Tongue (tissue), 2 donors: ENCODE results near the gene ACKR4. TPM values are rescaled to one million over a fixed set of nuclear protein-coding genes. Genes with fewer than 3 reads are reported as not detected.
"Not testable (repeated sequence)": the region's sequence is repeated elsewhere in the genome, so short reads cannot be mapped to it uniquely, and the experiment has no call there.

ENCODE experiments used
- DNase-seq: peaks from one replicate; pipeline ENCODE4 v3.0.0-alpha.2; 2015
- total RNA-seq: library from RNA; depleted of rRNA; stranded (reverse); fragments of >200 nt; gene quantifications from one replicate; pipeline ENCODE4 v1.2.3, GENCODE V29; 2014

Gene ACKR4
- total RNA-seq = 6.6 TPM

DNA sequence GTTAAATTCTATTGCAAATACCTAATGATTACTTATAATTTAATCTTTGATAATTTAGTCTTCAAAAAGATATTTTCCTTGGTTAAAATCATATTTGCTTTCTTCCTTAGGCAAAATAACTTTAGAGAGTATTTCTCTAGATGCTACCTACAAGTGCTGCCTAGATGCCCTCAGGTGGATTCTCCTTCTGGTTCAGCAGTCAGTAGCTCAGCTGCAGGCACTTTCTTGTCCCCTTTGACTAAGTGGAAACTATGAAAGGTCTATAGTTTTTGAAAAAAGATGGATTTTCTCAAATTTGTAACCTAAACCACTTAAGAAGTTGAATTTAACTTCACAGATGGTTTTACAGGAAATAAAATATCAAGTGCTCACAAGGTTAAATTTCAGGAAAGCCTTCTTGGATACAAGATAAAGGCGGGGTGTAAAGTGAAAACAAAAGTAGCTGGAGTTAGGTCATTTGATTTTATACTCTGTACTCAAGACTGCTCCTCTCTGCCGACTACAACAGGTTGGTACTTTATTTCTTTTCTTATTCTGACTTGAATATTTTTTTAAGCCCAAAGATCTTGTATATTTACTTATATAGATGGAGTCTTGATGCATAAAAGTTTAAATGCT, at the start of gene ACKR4:
Gene ACKR4 (plus strand): TSS at position 455 of the 618 bp plus-strand sequence. CDS start 3,128 bp downstream, outside the sequence.
- no peak for DNase-seq

- DNase-seq = no peak
Observed at GRCh38 chr3:132549169-132549568, 47.9 kb upstream of the ACKR4 start.

DNA sequence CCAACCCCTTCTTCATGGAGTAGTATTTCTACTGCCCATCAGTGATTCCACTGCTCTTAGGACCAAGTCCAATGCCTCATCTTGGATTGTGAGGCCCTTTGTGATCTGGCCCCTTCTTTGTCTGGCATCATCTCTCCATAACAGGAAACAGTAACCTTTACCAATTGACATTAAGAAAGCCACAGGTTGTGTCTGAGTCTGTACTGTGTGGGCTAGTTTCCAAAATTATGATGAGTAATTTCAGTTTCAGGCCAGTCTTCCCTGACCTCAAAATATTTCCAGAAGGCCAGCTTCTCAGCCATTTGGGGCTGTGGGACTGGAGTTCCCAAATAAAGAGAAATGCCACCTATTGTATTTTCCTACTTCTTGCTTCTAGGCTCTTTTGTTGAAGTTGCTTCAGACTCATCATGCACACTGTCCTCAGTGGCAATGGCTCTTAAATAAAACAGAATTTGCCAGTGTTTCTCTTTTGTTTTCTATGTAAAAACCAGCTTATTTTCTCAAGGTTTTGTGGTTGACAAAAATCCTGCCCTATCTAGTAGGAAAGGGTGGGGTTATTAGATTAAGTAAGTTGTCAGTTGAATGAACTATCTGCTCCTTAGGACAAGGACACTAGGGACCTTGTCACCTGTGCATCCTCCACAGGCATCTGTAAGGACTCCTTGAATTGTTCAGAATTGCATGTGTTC, 47.0 kb upstream of the ACKR4 start:
- no peak for DNase-seq

DNA sequence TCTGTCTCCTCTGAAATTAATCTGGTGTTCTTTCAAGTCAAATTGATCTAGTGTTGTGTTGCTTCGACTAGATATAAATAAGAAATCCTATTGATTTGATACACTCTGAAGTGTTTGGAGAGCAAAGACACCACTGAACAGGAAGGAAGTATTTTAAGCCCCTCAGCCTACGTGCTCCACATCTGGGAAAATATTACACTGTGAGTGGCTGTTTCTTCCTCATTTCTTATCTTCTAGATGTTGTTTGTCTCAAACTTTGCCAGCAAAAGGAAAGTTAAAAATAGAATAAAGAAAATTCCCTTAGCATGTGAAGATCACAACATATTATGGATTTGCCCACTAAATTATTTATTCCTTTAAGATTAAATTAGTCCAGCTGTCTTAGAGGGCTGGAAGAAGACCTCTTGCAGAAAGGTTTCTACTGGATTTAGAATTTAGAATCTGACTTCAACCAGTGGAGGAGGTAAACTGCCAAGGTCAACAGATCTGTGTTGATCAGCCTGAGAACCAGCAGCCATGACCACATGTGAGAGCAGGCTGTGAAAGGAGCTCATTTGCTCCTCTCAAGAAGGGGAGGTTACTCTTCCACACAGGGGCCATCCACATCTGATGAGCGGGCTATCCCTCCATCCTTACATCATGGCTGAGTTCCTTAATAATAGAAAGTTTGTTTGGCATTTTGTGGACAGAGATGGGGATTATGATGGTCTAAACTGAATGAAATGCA, 46.3 kb upstream of the ACKR4 start:
- DNase-seq = no peak

GRCh38 chr3:132553826-132554225, 43.2 kb upstream of the ACKR4 start:
- peak; percentile 60 for DNase-seq

DNA sequence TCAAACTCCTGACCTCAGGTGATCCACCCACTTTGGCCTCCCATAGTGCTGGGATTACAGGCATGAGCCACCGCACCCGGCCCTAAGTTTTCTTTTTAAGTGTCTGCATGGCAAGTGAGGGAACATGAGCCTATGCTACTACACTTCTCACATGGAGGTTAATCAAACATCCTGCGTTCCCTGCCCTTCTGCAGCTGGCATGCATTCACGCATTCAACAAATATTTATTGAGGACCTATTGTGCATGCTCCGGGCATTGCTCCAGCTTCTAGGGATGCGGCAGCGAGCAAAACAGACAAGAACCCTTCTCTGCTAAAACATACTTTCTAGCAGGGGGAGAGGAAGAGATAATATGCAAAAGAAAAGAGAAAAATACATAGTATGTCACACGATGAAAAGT, 42.6 kb upstream of the ACKR4 start:
- DNase-seq = no peak

- DNase-seq = no peak
Observed at GRCh38 chr3:132555306-132556035, 41.6 kb upstream of the ACKR4 start.

DNA sequence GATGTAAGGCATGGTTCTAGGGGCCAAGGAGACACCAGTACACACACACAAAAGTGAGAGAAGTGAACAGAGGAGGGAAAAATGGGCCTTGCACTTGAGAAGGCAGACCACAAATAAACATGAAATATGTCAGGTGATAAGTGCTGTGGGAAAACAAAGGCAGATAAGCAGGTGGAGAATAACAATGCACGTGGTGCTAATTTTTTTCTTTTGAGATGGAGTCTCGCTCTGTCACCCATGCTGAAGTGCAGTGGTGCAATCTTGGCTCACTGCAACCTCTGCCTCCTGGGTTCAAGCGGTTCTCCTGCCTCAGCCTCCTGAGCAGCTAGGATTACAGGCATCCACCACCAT, 41.1 kb upstream of the ACKR4 start:
- not testable (repeated sequence) for DNase-seq

DNA sequence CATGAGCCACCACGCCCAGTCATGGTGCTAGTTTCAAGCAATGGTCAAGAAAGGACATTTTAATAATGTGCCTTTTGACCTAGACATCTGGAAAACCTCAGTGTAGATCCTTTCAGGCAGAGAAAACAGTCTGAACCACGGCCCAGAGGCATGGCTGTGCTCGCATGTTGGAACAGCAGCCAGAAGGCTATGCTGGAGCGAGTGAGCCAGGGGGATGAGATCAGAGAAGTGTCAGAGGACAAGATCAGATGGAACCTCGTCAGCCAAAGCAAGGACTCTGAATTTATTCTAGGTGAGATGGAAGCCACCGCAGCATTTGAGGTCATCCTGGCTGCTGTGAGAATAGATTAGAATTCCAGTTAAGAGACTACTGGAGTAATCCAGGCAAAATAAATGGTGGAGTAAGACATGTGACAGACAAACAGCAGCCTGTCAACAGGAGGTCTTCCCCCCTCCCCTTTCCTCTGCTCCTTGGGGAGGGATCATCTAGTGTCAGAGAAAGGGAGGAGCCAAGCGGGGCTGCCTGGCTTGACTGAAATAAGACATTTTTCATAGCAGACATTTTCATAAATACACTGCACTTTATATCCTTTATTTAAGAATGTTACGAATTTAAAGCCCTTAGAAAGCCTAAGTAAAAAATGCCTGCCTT, 40.4 kb upstream of the ACKR4 start:
- peak; percentile 54 for DNase-seq

DNA sequence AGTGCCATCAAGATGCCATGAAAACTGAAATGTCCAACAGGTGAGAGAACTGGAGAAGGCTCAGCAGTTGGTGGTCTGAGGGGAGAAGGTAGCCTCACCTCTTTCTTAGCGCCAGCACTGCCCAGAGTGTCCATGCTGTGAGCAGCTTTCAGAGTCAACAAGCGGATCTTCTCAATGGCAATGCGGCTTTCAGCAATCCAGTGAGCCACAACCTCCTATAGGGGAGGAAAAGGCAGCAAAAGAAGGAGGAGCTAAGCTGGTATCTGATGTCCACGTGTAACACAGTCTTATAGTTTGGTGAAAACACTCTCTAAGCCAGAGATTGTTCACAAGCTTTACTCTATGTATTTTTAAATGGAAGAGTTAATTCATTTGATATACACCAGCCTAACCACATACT, 36.1 kb upstream of the ACKR4 start:
- DNase-seq = no peak

- DNase-seq = no peak
Observed at GRCh38 chr3:132563420-132564069, 33.5 kb upstream of the ACKR4 start.

GRCh38 chr3:132564070-132564465, 33.0 kb upstream of the ACKR4 start:
- no peak for DNase-seq

DNA sequence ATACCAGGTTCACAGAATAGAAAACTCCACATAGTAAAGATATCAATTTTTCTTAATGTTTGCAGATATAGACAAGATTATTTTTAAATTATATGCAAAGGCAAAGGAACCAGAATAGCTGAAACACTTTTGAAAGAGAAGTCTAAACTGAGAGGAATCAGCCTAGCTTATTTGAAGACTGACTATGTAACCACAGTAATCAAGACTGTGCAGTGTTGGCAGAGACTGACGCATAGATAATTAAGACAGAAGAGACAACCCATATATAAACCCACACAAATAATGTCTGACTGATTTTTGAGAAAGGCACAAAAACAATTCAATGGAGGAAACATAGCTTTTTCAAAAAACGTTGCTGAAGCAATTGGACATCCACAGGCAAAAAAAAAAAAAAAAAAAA, 28.6 kb upstream of the ACKR4 start:
- DNase-seq = no peak

DNA sequence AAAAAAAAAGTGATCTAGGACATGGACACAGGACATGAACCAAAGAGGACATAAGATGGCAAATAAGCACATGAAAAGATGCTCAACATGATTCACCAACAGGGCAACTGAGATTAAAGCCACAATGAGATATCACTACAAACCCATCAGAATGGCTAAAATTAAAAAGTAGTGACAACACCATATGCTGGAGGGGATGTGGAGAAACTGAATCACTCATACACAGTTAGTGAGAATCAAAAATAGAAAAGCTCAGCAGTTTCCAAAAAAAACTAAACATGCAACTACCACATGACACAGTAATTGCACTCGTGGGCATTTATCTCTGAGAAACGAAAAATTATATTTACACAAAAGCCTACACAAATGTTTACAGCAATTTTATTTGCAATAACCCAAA, 27.9 kb upstream of the ACKR4 start:
- DNase-seq = peak; percentile 24

DNA sequence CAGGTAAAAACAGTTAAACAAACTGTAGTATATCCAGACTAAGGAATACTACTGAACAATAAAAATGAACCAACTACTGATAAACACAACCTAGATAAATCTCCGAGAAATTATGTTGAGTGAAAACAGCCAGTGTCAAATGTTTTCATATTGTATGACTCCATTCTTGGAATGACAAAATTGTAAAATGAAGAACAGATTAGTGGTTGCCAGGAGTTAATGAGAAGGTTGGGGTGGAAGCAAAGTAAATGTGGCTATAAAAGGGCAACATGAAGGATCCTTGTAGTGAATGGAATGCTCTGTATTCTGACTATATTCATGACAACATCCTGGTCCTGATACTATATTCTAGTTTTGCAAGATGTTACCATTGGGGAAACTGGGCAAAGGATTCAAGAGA, 27.5 kb upstream of the ACKR4 start:
- no peak for DNase-seq

GRCh38 chr3:132570016-132570415, 27.1 kb upstream of the ACKR4 start:
- DNase-seq = peak; percentile 45

DNA sequence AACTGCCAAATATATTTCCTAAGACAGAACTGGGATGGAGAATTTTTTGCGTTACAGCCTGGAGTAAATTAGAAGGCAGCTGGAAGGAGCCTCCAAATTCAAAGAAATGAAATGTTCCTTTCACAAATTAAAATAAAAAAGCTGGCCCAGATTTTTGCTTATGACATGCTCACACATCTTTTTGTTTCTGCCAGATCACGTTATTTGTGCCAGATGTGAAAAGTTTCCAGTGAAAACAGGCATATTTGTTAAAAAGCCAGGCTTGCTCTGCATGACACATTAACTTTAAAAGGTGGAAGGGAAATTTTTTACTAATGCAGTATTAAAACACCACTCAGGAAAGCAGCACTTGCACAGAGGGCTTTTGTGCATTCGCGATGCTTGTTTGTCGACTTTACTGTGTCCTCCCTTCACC, 23.3 kb upstream of the ACKR4 start:
- peak; percentile 77 for DNase-seq

- no peak for DNase-seq
Observed at GRCh38 chr3:132587401-132587800, 9.7 kb upstream of the ACKR4 start.

DNA sequence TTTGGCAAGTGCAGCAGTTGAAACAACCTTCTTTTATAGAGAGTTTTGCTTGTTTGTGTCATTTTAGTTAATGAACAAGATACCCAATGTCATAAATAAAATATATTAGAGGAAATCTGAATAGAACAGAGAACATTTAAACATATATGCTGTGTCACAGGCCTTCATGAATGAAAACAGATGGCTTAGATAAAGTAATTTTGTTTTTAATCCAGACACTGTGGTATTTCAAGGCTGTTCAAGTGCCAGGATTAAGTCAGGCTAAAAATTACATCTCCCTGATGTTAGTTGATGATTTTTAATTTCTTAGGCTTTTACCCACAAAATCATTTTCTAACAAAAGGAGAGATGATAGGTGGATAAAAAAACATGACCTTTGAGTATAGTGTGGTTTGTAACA, 4.9 kb upstream of the ACKR4 start:
- no peak for DNase-seq

DNA sequence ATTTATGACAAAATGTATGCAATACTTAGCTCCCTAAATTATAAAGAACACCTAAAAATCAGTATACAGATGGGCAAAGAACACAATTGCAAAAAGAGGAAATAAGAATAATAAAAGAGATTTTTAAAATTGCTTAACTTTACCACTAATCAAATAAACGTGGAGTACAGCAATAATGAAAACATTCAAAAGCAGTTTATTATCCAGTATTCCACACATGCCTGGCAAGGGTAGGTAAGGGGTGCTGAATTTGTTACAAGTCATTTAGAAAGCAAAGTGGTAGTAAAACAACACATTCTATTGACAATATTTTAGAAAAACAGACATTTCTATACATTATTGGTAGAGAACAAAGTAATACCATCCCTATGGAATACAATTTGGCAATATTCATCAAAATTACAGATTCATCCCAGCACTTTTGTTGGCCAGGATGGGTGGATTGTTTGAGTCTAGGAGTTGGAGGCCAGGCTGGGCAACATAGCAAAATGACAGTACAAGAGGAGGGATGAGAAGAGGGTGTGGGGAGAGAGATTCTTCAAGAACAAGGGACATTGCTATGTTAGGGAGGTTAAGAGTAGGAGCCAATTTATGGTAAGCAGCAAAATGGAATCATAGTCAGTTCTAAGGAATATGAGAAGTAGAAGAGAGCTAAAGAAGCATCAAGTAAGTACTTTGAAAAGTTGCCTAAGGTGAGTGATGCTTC, 3.7 kb upstream of the ACKR4 start:
- no peak for DNase-seq

- DNase-seq = no peak
Observed at GRCh38 chr3:132593947-132594323, 3.1 kb upstream of the ACKR4 start.
